Osteoblast (primary cell): ENCODE results near the gene TCP11L2. TPM values are rescaled to one million over a fixed set of nuclear protein-coding genes. Genes with fewer than 3 reads are reported as not detected.
"Not testable (repeated sequence)": the region's sequence is repeated elsewhere in the genome, so short reads cannot be mapped to it uniquely, and the experiment has no call there.

Experiments used
- DNase-seq: peaks from one replicate; pipeline ENCODE4 v3.0.0; 2011; ENCODE audit warnings: low spot score, mixed read lengths; ENCODE audit not compliant: insufficient read length; ENCODE audit errors: missing footprints
- H2AFZ ChIP-seq: 2 replicates; pipeline ENCODE4 v1.6.0; 2011; ENCODE audit warnings: mild to moderate bottlenecking, low read length
- H3K27ac ChIP-seq: 2 replicates; pipeline ENCODE4 v1.5.1; 2011; ENCODE audit warnings: mild to moderate bottlenecking, low read depth, low read length, moderate library complexity
- H3K27me3 ChIP-seq: 2 replicates; pipeline ENCODE4 v1.6.0; 2012; ENCODE audit warnings: mild to moderate bottlenecking, control low read depth, inconsistent platforms, low read length, moderate library complexity; ENCODE audit not compliant: insufficient read depth
- H3K36me3 ChIP-seq: 2 replicates; pipeline ENCODE4 v1.5.1; 2011; ENCODE audit warnings: mild to moderate bottlenecking, low read length, control low read depth, moderate library complexity; ENCODE audit not compliant: insufficient read depth
- H3K4me1 ChIP-seq: 2 replicates; pipeline ENCODE4 v1.5.1; 2011; ENCODE audit warnings: mild to moderate bottlenecking, low read length, control low read depth, moderate library complexity; ENCODE audit not compliant: insufficient read depth
- H3K4me2 ChIP-seq: 2 replicates; pipeline ENCODE4 v1.6.0; 2011; ENCODE audit warnings: mild to moderate bottlenecking, low read length; ENCODE audit not compliant: insufficient read depth
- H3K4me3 ChIP-seq: fragments of 200-600 bp; sonication (generic); 3 replicates; pipeline ENCODE4 v1.5.1; 2012; ENCODE audit warnings: mild to moderate bottlenecking, low read length, inconsistent platforms; ENCODE audit not compliant: insufficient read depth
- H3K79me2 ChIP-seq: 2 replicates; pipeline ENCODE4 v1.6.0; 2012; ENCODE audit warnings: mild to moderate bottlenecking, low read length, control low read depth, inconsistent platforms; ENCODE audit not compliant: insufficient read depth
- H3K9me3 ChIP-seq: 2 replicates; pipeline ENCODE4 v1.5.1; 2011; ENCODE audit warnings: low read depth, low read length, control low read depth
- H4K20me1 ChIP-seq: 2 replicates; pipeline ENCODE4 v1.6.0; 2012; ENCODE audit warnings: mild to moderate bottlenecking, low read length, control low read depth; ENCODE audit not compliant: insufficient read depth
- CTCF ChIP-seq: IDR thresholded peaks from 2 replicates; pipeline ENCODE4 v1.5.1; 2011; ENCODE audit warnings: mild to moderate bottlenecking, low read depth, low read length, moderate library complexity; ENCODE audit errors: extremely low read depth
- total RNA-seq: library from RNA; depleted of rRNA; stranded (reverse); fragments of >200 nt; gene quantifications from 2 replicates; pipeline ENCODE4 v1.2.3, GENCODE V29; 2012

The TCP11L2 gene
- total RNA-seq, 1 donor = 109 TPM

GRCh38 chr12:106380954-106381353 is 78.4 kb downstream of the TCP11L2 start:
- no peak for DNase-seq
- TF ChIP-seq CTCF = no peak

GRCh38 chr12:106381866-106382265 is 79.3 kb downstream of the TCP11L2 start:
- H3K79me2 ChIP-seq, H3K27me3 ChIP-seq, H2AFZ ChIP-seq, H3K4me3 ChIP-seq, H3K9me3 ChIP-seq, H4K20me1 ChIP-seq, H3K27ac ChIP-seq, H3K4me2 ChIP-seq, DNase-seq, H3K4me1 ChIP-seq: not testable (repeated sequence)
- H3K36me3 ChIP-seq = peaks cover 39% of the 10 kb centered on the region

More at GRCh38 chr12:106380954-106381353, 78.4 kb downstream of the TCP11L2 start:
- Histone ChIP-seq H3K4me2 (no peak overlapping the region), H4K20me1 (no peaks in the 10 kb centered on the region), H3K27ac (no peak overlapping the region), H3K36me3 (peaks cover 42% of the 10 kb centered on the region), H3K4me3 (no peak overlapping the region), H3K4me1 (no peaks in the 10 kb centered on the region), H2AFZ (no peak overlapping the region), H3K9me3 (no peaks in the 10 kb centered on the region), H3K27me3 (no peaks in the 10 kb centered on the region), H3K79me2 (no peaks in the 10 kb centered on the region)

- H3K4me1 ChIP-seq = peaks cover 5% of the 10 kb centered on the region
- peaks cover 2% of the 10 kb centered on the region for H4K20me1 ChIP-seq
- H3K36me3 ChIP-seq = peaks cover 23% of the 10 kb centered on the region
- DNase-seq = peak; percentile 73
- no peaks in the 10 kb centered on the region for H3K79me2 ChIP-seq
- H3K27ac ChIP-seq = no peak overlapping the region
- TF ChIP-seq CTCF = no peak
- no peak overlapping the region for H2AFZ ChIP-seq
- H3K4me3 ChIP-seq = no peak overlapping the region
- H3K9me3 ChIP-seq = no peaks in the 10 kb centered on the region
- no peaks in the 10 kb centered on the region for H3K27me3 ChIP-seq
- no peak overlapping the region for H3K4me2 ChIP-seq
Observed at GRCh38 chr12:106386813-106387535, 84.4 kb downstream of the TCP11L2 start.

- Histone ChIP-seq H3K79me2 (no peaks in the 10 kb centered on the region), H4K20me1 (peaks cover 2% of the 10 kb centered on the region), H3K36me3 (peaks cover 19% of the 10 kb centered on the region), H2AFZ (no peak overlapping the region), H3K27me3 (no peaks in the 10 kb centered on the region), H3K4me3 (no peak overlapping the region), H3K27ac (no peak overlapping the region), H3K4me2 (no peak overlapping the region), H3K4me1 (peaks cover 5% of the 10 kb centered on the region), H3K9me3 (no peaks in the 10 kb centered on the region)
- TF ChIP-seq CTCF = no peak
- DNase-seq = no peak
Observed at GRCh38 chr12:106387848-106388377, 85.4 kb downstream of the TCP11L2 start.
